GM19468 (cell line): Measurements from ENCODE around the gene ACSS1.

Source experiments
- ATAC-seq: cut with Tn5 transposase; IDR thresholded peaks from one replicate; pipeline ENCODE4 v1.9.1; 2021; ENCODE audit warnings: mild to moderate bottlenecking, moderate library complexity, moderate number of reproducible peaks; ENCODE audit not compliant: unreplicated experiment; ENCODE audit errors: extremely low read depth

The ACSS1 gene

GRCh38 chr20:25061103-25061799 is 3.3 kb upstream of the ACSS1 start:
- no peak for ATAC-seq

DNA sequence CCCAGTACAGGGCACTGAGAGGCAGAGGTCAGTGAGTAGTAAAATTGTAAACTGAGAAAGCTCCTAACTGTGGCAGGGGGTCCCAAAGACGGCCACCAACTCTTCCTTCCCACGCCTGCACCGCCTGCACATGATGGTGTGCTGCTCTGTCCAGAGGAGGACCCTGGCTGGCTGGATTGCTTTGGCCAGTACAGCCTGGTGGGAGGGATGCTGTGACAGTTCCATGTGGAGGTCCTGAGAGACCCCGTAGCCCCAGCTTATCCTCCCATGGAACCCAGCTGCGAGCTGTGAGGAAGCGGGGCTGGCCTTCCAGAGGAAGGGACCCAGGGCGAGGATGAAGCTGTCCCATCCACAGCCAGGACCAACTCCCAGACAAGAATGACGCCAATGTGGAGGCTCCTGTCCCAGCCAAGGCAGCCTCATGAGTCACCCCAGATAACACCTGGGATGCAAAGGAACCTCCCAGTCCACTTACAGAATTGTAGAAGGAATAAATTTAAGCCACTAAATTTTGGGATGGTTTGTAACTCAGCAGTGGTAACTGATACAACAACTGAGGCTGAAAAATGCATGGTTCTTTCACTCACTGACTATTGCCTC is 2.0 kb upstream of the ACSS1 start:
- no peak for ATAC-seq

DNA sequence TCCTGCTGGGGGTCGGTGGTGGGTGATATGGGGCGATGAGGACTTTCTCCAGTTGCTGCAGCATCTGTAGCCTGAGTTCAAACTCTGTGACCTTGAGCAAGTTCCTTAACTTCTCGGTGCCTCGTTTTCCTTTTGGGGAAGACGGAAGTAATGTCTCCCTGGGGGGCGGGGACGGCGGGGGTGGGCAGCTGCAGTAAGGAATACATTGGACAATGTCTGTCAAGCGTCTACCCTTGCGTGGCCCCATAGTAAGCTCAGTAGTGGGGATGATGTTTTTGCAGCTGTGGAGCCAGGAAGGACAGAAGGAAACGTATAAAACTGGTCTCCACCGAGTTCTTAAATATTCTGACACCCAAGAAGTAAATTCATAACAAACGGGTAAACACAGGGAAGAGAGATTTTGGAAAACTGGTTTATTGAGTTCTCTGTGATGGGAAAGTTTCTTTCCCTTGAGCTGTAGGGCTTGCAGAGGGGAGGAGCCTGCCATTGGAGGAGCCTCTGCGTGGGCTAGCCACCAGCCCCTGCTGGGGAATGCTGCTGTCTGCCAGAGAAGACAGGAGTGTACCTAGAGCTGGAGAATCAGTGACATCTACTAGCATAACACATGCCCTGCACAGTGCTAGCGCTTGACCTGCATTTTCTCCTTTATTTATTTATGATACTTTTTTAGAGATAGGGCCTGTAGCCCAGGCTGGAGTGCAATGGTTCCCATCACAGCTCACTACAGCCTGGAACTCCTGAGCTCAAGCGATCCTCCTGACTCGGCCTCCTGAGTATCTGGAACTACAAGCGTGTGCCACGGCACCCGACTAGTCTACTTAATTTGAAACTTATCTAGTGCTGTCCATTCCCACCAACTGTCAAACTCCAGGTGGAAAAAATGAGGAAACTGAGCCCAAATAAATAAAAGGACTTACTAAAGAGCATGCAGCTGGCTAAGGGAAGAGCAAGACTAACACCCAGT is 1.2 kb upstream of the ACSS1 start:
- ATAC-seq = no peak

GRCh38 chr20:25057234-25058050 is 497 bp downstream of the ACSS1 start:
- peak; percentile 13 for ATAC-seq

DNA sequence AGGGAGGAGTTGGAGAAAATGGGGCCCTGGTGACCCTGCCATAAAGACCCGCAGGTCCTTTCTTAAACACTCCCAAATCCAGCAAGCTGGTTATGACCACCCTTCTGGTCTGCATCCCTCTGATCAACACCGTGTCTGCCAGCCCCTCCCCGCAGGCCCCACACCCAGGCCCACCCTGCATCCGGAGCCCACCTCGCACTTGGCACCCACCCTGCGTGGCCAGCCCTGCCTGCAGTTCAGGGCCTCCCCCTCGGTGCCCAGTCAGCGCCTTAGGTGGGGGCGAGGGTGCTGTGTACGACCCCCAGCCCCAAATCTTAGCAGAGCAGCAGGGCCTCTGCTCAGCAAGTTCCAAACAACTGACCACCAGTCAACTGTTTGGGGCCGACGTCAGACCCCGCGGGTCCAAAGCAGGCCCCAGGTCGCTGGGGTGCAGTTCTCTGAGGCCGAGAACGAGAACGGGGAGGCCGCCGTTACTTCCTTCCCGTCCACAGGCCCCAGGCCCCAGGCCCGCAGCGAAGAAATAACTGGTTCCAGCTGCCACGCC is 1.2 kb downstream of the ACSS1 start:
- ATAC-seq = no peak

- no peak for ATAC-seq
Measured at GRCh38 chr20:25055711-25056495, 2.0 kb downstream of the ACSS1 start.

DNA sequence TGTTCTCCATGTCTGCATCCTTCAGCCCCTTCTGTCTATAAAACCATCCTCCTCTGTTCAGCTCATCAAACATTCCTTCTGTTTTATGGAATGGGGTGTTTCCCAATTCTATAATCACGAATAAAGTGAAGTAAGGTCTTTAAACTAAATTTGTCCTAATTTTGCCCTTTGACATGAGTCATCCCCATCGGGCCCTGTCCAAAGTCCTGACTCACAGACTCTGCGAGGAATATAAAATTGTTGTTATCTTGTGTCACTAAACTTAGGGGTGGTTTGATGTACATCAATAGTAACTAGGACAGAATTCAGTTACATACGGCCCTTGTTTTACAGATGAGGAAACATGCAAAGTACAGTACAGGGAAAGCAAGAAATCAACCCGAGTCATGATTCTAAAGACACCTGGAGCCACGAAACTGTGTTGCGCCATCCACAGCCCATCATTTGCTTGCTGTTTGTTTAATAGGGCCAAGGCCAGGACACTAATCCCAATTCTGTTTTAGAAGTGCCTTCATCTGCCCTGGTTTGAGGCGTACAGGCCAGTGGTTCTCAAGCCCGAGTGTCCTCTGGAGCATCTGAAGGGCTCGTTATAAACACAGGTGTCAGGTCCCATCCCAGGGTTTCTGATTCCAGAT is 2.8 kb downstream of the ACSS1 start:
- no peak for ATAC-seq

GRCh38 chr20:25054096-25054820 is 3.7 kb downstream of the ACSS1 start:
- ATAC-seq = no peak

DNA sequence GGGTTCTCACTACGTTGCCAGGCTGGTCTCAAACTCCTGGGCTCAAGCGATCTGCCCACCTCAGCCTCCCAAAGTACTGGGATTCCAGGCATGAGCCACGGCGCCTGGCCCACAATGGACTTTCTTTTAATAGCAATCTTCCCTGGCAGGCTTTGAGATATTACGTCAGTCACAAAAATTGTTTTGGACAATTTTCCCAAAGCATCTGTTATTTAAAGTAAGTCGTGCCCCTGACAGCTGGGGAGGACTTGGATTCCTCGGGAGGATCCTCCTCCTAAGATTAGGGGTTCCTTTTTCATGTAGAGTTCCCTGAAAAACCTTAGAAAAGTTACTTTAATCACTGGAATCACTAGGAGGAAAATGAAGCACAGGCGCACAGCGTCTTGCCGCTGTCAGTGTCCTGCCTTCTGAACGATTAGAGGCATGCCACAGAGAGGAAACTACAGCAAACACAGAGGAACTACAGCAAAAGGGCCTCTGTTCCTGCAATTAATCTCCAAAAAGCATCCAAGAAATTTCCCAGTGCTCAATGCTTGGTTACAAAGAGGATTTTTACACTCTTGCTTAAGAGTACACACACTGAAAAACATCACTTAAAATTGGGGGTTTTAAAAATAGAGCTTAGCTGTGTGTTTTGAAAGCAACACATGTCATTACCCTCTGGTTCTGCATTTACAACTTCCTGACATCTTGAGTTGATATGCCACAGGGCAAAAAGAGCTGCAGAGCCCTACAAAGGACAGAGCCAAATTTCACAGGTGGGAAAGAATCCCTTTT is 4.5 kb downstream of the ACSS1 start:
- ATAC-seq = no peak

- peak; percentile 20 for ATAC-seq
Measured at GRCh38 chr20:25052255-25053194, 5.4 kb downstream of the ACSS1 start.

- ATAC-seq = no peak
Measured at GRCh38 chr20:25051386-25052155, 6.4 kb downstream of the ACSS1 start.

- ATAC-seq = no peak
Measured at GRCh38 chr20:25050501-25051350, 7.2 kb downstream of the ACSS1 start.

DNA sequence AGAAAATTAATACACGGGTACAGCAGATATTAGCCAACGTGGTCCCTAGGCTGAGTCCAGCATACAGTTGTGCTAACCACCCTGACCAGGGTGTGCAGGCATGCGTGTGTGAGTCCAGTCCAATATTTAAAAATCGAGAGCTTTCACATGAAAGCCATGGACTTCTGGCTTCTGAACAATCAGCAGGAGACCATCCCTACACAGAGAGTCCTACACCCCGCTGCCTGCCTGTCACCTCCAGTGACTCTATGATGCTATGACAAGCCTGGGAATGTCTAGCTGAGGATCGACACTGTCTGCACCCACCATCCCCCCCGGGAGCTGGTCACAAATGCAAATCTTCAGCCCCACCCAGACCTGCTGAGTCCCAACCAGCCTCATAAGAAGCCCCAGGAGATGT is 7.9 kb downstream of the ACSS1 start:
- no peak for ATAC-seq

- ATAC-seq = no peak
Measured at GRCh38 chr20:25049261-25050060, 8.5 kb downstream of the ACSS1 start.
